ENCODE results near the gene MSLN.
"Not testable (repeated sequence)": the region's sequence is repeated elsewhere in the genome, so short reads cannot be mapped to it uniquely, and the experiment has no call there.

The MSLN gene

DNA sequence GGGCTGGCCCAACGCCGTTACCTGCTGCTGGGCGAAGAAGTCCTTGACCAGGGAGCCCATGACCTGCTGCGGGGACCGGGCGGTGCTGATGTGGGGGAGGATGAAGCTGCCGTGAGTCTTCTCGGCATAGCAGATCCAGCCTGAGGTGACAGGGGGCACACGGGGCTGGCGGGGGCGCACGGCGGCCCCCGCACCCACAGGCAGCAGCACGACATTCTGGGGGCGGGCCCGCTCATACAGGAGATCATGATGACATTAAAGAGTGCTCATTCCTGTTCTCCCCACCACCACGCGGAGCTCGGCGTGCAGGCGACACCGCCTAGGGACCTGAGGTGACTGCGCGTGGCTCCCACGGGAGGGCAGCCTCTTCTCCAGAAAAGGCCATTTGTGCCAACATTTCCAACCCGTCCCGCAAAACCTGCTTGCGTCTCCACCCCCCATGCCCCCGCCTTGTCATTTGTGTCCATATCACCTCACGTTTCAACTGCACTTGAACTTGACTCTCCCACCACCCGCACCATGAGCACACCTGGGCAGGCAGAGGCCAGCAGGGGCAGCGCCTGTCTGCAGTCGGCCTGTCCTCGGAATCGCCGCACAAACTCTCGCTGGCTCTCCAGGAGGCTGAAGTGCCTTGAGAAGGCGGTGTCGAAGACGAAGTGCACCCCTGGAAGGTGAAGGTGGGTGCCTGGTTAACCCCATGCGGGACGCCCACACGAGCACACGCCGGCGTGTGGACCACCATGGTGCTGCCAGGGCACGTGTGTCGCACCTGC lies 26.1 kb upstream of the MSLN start:
- peaks cover 87% of the 10 kb centered on the region for H3K4me1 ChIP-seq
- H3K27ac ChIP-seq = peak overlapping the region; percentile 26; the same call in 1 of the 2 replicates
- H3K4me3 ChIP-seq = peak overlapping the region; percentile 67; the same call in 1 of the 2 replicates
- peak overlapping the region; percentile 87 for H3K9ac ChIP-seq
- peaks cover 66% of the 10 kb centered on the region for H4K20me1 ChIP-seq
- H3K9me3 ChIP-seq = no peaks in the 10 kb centered on the region
- H3K4me2 ChIP-seq = peak overlapping the region; percentile 99
- TF ChIP-seq Cebpa-rat (IDR thresholded peaks at IDR 0.05) = no peak
- no peaks in the 10 kb centered on the region for H3K27me3 ChIP-seq
- peaks cover 78% of the 10 kb centered on the region for H3K36me3 ChIP-seq

DNA sequence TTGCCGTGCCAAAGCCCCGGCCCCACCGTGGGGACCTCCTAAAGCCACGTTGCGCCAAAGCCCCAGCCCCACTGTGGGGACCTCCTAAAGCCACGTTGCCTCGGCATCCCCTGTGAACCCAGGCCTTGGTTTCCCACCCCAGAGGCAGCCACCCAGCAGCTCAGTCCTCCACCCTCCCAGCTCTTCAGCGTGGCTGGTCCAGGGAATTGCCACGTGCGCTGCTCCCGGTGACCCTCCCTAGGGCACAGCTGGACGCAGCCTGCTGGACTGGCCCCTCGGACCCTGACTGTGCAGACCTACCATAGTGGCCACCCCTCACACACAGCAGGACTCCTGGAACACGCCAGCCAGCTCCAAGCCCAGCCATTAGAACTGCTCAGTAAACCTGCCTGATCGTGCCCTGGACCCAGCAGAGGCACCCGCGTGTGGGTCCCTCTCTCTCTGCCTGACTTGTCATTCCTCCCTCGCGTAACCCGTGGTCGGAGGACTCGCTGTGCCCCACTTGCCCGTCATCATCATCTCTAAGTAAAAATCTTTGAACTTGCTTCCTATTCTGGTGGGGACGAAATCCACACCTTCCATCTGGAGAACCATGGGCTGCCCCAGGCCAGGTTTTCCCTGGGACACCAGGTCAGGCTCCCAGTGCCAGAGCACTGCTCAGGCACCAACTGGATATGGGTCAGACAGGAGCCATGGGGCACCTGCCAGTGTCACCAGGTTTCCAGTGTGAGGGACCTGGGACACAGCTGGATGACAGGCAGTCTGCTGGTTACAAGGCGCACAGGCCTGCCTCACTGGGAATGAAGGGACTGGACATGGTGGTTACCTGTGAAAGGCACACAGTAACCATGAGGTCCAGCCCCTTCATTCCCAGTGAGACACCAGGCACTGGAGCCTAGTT lies 25.3 kb upstream of the MSLN start:
- H3K4me3 ChIP-seq = peak overlapping the region; percentile 67
- H3K9ac ChIP-seq = peak overlapping the region; percentile 87
- peak overlapping the region; percentile 99 for H3K4me2 ChIP-seq
- peak overlapping the region; percentile 89 for H3K27ac ChIP-seq
- peaks cover 58% of the 10 kb centered on the region for H4K20me1 ChIP-seq
- TF ChIP-seq Cebpa-rat (IDR thresholded peaks at IDR 0.05) = no peak
- no peaks in the 10 kb centered on the region for H3K9me3 ChIP-seq
- no peaks in the 10 kb centered on the region for H3K27me3 ChIP-seq
- H3K36me3 ChIP-seq = peaks cover 70% of the 10 kb centered on the region
- H3K4me1 ChIP-seq = peaks cover 94% of the 10 kb centered on the region

DNA sequence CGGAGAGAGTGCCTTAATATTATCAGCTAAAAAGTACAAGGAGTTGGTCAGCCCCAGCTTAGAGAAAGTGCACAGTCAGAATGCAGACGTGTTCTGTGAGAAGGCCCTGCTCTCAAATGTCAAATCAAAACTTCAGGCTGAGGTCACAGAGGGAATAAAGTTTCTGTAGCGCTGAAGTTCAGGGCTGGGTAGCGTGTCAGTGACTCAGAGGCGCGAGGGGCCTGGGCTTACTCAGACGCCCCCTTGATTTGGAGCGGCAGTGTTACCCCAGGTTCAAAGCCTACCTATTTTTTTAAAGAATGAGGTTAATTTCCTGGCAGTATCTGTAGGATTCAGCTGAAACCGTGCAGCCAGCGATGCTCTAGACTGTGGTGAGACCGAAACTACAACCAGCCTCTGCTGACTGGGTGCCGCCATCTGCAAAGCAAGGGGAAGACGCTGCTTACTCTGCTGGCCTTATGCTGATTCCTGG lies 24.5 kb upstream of the MSLN start:
- Histone ChIP-seq H3K9ac (peak overlapping the region; percentile 87), H3K36me3 (peaks cover 62% of the 10 kb centered on the region)

DNA sequence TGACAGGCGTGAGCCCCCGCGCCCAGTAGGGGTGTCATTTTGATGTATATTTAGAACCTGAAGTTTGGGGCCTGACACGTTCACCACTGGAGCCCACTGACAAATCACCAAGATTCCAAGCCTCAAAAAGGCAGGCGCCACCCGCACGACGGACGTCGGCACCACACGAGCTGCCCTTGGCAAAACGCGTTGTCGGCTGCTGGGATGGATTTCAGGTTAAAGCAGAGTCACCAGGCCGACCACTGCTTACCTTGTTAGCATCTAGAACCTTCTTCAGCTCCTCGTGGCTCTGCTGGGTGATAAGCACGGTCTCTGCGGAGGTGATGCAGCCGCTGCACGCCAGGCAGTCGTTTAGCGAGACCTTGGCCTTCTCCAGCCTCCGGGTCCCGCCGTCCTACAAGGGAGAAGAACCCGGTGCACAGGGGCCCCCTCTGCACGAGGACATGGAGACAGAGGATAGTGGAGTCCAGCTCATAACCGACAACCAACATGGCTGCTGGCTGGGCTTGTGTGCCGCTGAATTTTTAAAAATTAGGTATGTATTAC lies 23.5 kb upstream of the MSLN start:
- Histone ChIP-seq H4K20me1 (peaks cover 40% of the 10 kb centered on the region), H3K27me3 (no peaks in the 10 kb centered on the region), H3K4me1 (peaks cover 90% of the 10 kb centered on the region), H3K4me3 (peak overlapping the region; percentile 67), H3K36me3 (peaks cover 52% of the 10 kb centered on the region), H3K9ac (peak overlapping the region; percentile 87), H3K27ac (peak overlapping the region; percentile 89), H3K4me2 (peak overlapping the region; percentile 99), H3K9me3 (no peaks in the 10 kb centered on the region)
- TF ChIP-seq Cebpa-rat (IDR thresholded peaks at IDR 0.05) = no peak; the same call in 1 of the 2 replicates

More for the DNA sequence above, 24.5 kb upstream of the MSLN start:
- H4K20me1 ChIP-seq = peaks cover 50% of the 10 kb centered on the region
- peak overlapping the region; percentile 67 for H3K4me3 ChIP-seq
- H3K4me2 ChIP-seq = peak overlapping the region; percentile 99
- no peaks in the 10 kb centered on the region for H3K27me3 ChIP-seq
- peaks cover 93% of the 10 kb centered on the region for H3K4me1 ChIP-seq
- peak overlapping the region; percentile 89 for H3K27ac ChIP-seq
- no peaks in the 10 kb centered on the region for H3K9me3 ChIP-seq
- no peak for TF ChIP-seq Cebpa-rat (IDR thresholded peaks at IDR 0.05)

DNA sequence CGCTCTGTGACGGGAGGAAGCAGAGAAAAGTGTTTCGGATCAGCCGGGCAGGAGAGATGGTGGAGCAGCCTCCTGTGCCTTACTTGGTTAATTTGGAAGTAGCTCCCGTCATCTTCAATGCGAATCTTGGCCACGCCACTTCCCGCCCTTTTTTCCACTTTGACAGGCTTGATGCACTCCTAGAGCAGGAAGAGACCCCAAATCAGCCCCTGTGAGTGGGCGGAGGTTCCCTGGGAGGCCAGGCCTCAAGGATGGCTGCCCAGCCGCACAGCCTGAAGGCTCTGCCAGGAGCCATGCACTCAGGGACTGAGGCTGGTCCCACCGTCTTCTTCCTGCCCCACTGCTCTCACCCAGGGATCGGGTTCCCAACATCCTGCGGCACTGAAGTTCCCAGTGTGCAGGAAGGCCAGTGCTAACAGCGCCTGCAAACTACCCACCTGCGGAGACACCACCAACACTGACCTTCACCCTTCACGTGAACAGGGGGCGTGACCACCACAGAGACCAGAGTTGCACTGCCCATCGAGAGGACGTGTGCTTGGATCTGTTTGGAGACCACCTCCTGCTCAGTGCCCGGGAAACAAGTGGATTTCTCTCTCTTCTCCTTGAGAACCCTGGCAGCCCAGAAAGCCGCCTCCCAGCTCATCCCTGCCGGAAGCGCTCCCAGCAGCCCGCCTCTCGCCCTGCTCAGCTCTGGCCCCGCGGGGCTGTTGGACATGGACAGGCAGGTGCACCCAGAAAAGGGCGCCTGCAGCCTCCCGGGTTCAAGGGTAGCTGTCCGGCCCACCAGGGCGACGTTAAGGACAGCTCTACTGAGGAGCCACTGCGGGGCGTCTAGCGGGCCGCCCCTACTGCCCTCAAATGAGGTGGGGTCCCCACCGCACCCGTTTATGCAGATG lies 20.7 kb upstream of the MSLN start:
- H3K9me3 ChIP-seq = no peaks in the 10 kb centered on the region
- peaks cover 14% of the 10 kb centered on the region for H4K20me1 ChIP-seq
- peak overlapping the region; percentile 81 for H3K4me3 ChIP-seq
- peak overlapping the region; percentile 89 for H3K27ac ChIP-seq
- H3K4me1 ChIP-seq = peaks cover 68% of the 10 kb centered on the region
- H3K27me3 ChIP-seq = no peaks in the 10 kb centered on the region
- H3K4me2 ChIP-seq = peak overlapping the region; percentile 99
- peak overlapping the region; percentile 87 for H3K9ac ChIP-seq
- H3K36me3 ChIP-seq = peaks cover 24% of the 10 kb centered on the region
- no peak for TF ChIP-seq Cebpa-rat (IDR thresholded peaks at IDR 0.05)

DNA sequence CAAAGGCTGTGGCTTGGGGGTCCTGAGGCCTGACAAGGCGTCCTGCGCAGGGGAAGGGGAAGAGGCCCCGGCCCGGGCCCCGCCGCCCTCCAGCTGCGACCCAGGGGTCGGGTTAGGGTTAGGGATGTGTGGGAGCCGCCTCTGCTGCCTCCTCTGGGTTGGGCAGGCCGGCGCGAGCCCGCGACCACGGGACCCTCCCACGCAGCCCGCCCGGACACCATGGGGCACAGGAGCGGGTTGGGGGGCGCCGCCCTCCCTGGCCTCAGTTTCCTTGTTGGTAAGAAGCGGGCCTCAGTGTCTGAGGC lies 20.1 kb upstream of the MSLN start:
- no peak for TF ChIP-seq Cebpa-rat (IDR thresholded peaks at IDR 0.05)
- Histone ChIP-seq H4K20me1 (peaks cover 8% of the 10 kb centered on the region; the same call in 1 of the 2 replicates), H3K4me2 (peak overlapping the region; percentile 99), H3K9me3 (no peaks in the 10 kb centered on the region), H3K27me3 (no peaks in the 10 kb centered on the region), H3K27ac (peak overlapping the region; percentile 89), H3K36me3 (peaks cover 18% of the 10 kb centered on the region), H3K4me3 (peak overlapping the region; percentile 81), H3K9ac (peak overlapping the region; percentile 87), H3K4me1 (peaks cover 63% of the 10 kb centered on the region)

DNA sequence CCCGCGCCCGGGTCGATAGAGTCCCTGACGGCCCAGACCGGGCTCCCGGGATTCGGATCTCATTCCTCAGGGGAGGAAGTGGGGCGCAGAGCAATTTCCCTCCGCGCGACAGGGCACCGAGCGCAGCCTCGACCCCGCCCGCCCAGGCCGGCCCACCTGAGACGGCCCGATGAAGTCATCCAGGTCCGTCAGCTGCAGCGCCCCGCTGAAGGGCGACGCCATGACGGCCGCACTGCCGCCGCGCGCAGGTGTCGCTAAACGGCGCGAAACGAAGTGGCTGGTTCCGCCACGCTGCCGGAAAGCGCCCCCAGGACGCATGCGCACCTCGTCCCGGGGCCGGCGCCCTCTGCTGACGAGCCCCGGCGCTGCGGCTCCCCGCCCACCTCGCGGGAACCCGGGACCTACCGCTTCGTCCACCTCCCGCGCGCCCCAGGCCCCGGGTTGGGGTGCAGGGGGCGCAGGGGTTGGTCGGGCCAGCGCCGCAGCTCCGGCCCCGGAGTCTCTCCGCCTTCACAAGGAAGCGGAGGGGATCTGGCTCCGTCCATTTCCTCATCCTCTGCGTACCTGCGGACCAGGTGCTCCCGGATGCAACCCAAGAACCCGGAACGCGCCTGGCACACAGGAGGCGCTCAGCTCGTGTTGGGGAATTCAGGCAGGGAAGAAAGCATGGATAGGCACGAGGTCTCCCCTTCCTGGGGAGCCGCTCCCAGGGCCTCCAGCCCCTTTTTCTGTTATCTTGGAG lies 19.6 kb upstream of the MSLN start, which contains the start of gene CIAO3:
Gene CIAO3, minus strand, starts transcription at position 234 of the 742 bp plus-strand sequence. Its CDS starts 12 bp downstream, at position 222.
- peak within 1 kb of the TSS; percentile 87 for H3K9ac ChIP-seq
- no peaks in the 10 kb centered on the region for H3K27me3 ChIP-seq
- H3K4me1 ChIP-seq = peaks cover 60% of the 10 kb centered on the region
- H3K36me3 ChIP-seq = peaks cover 13% of the 10 kb centered on the region
- TF ChIP-seq Cebpa-rat (IDR thresholded peaks at IDR 0.05) = no peak
- peaks cover 2% of the 10 kb centered on the region; the same call in 1 of the 2 replicates for H4K20me1 ChIP-seq
- H3K4me2 ChIP-seq = peak within 1 kb of the TSS; percentile 99
- peak within 1 kb of the TSS; percentile 81 for H3K4me3 ChIP-seq
- peak within 1 kb of the TSS; percentile 89 for H3K27ac ChIP-seq
- no peaks in the 10 kb centered on the region for H3K9me3 ChIP-seq

DNA sequence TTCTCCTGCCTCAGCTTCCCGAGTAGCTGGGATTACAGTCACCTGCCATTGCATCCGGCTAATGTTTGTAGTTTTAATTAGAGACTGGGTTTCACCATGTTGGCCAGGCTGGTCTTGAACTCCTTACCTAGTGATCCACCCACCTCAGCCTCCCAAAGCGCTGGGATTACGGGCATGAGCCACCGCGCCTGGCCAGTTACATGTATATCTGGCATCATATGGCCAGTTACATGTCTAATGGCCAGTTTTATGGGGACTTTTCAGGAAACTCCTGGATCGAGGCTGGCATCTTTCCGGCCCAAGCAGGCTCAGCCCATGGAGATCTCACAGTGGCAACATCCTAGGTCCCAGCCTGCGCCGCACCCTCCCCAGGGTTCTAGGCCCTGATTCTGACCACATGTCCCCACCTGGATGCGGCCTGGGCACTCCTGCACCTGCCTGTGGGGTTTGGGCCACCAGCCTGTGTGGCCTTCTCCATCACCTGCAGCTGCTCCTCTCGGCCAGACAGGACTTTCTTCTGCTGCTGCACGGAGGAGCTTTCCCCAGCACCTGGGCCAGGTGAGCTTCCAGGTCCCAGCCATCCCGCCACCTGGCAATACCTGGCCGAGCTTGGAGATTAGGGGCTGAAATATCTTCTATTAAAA lies 18.4 kb upstream of the MSLN start:
- H3K4me2 ChIP-seq = peak overlapping the region; percentile 35
- no peak for TF ChIP-seq Cebpa-rat (IDR thresholded peaks at IDR 0.05)

DNA sequence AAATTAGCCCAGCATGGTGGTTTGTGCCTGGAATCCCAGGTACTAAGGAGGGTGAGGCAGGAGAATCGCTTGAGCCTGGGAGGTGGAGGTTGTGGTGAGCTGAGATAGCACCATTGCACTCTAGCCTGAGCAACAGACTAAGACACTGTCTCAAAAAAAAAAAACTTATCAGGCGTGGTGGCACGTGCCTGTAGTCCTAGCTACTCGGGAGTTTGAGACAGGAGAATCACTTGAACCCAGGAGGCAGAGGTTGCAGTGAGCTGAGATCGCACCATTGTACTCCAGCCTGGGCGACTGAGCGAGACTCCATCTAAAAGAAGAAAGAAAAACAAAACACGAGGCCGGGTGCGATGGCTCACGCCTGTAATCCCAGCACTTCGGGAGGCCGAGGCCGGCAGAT lies 17.6 kb upstream of the MSLN start:
- H3K36me3 ChIP-seq, H3K4me2 ChIP-seq, H4K20me1 ChIP-seq, H3K4me3 ChIP-seq, H3K9me3 ChIP-seq, H3K9ac ChIP-seq, H3K27ac ChIP-seq, H3K27me3 ChIP-seq: not testable (repeated sequence)
- peaks cover 41% of the 10 kb centered on the region for H3K4me1 ChIP-seq

More for the DNA sequence above, 18.4 kb upstream of the MSLN start:
- Histone ChIP-seq H3K9me3 (no peaks in the 10 kb centered on the region), H4K20me1 (no peaks in the 10 kb centered on the region), H3K27ac (no peak overlapping the region), H3K4me3 (no peak overlapping the region), H3K36me3 (peaks cover under 1% of the 10 kb centered on the region), H3K4me1 (peaks cover 49% of the 10 kb centered on the region), H3K9ac (no peak overlapping the region), H3K27me3 (no peaks in the 10 kb centered on the region)
